Sigmoid colon (tissue), 4 donors: ENCODE results near the gene NRXN2.

Experiments
- CTCF ChIP-seq, 4 experiments: fragments of 450-650 bp in 3 of 4; fragments of 200-600 bp in 1 of 4; IDR thresholded peaks; one replicate each; pipeline ENCODE4 v1.5.1; 2016 to 2019; ENCODE audit warnings: antibody characterized with exemption in 4 of 4, mild to moderate bottlenecking in 3 of 4, moderate library complexity in 2 of 4
- POLR2A ChIP-seq, 2 donors: fragments of 450-650 bp; IDR thresholded peaks; one replicate each; pipeline ENCODE4 v1.6.1; 2016; ENCODE audit warnings: antibody characterized with exemption in 2 of 2, mild to moderate bottlenecking in 2 of 2, moderate library complexity in 2 of 2
- POLR2AphosphoS5 ChIP-seq, 4 donors: sonication (generic); formaldehyde crosslinking; IDR thresholded peaks; one replicate each; pipeline ENCODE4 v1.6.1; 2017; ENCODE audit warnings: antibody characterized with exemption in 4 of 4

GRCh38 chr11:64713016-64713707, 9.8 kb downstream of the NRXN2 start:
- TF ChIP-seq CTCF (IDR thresholded peaks at IDR 0.05): no peak
- no peak for TF ChIP-seq POLR2AphosphoS5 (IDR thresholded peaks at IDR 0.05)
- no peak for TF ChIP-seq POLR2A (IDR thresholded peaks at IDR 0.05)
